PC-3 (cell line): ENCODE measurements around the gene ARSG. TPM values are rescaled to one million over a fixed set of nuclear protein-coding genes. Genes with fewer than 3 reads are reported as not detected.

ENCODE experiments used
- ATAC-seq: fragments of 200-7000 bp; cut with Tn5 transposase; 2 replicates; pipeline ENCODE4 v1.9.1; 2020; ENCODE audit warnings: mild to moderate bottlenecking, moderate library complexity
- BruUV-seq: library from RNA; stranded (reverse); fragments of 400-500 nt; replicated peaks from 2 replicates; lab custom pipeline; 2021; lab: Mats Ljungman, UMichigan
- CTCF ChIA-PET: fragments of 300-600 bp; sonication (Branson Sonifier 250); formaldehyde crosslinking; loops from one replicate; lab custom pipeline; 2022; ENCODE audit warnings: antibody characterized with exemption; lab: Charles Lee
- POLR2A ChIA-PET: fragments of 300-600 bp; sonication (Branson Sonifier 250); formaldehyde crosslinking; loops from one replicate; lab custom pipeline; 2022; ENCODE audit warnings: antibody characterized with exemption; ENCODE audit not compliant: unreplicated experiment; lab: Charles Lee
- DNase-seq: peaks from one replicate; pipeline ENCODE4 v3.0.0-alpha.2; 2015
- H2AFZ ChIP-seq: fragments of 300-600 bp; sonication (generic); 2 replicates; pipeline ENCODE4 v1.6.0; 2016; ENCODE audit warnings: antibody characterized with exemption, low read length
- H3F3A ChIP-seq: fragments of 300-600 bp; sonication (generic); one replicate; pipeline ENCODE4 v1.6.0; 2017; ENCODE audit warnings: antibody characterized with exemption, low read length, control low read depth, mild to moderate bottlenecking; ENCODE audit not compliant: unreplicated experiment
- H3K27ac ChIP-seq: fragments of 300-600 bp; sonication (generic); 2 replicates; pipeline ENCODE4 v1.5.1; 2016; ENCODE audit warnings: mild to moderate bottlenecking, low read length
- H3K27me3 ChIP-seq: fragments of 300-600 bp; sonication (generic); 2 replicates; pipeline ENCODE4 v1.6.1; 2016; ENCODE audit warnings: low read length, mixed read lengths
- H3K36me3 ChIP-seq: fragments of 300-600 bp; sonication (generic); 2 replicates; pipeline ENCODE4 v1.6.1; 2016; ENCODE audit warnings: low read depth, mixed run types, low read length, mixed read lengths
- H3K4me1 ChIP-seq: fragments of 300-600 bp; sonication (generic); 2 replicates; pipeline ENCODE4 v1.5.1; 2016; ENCODE audit warnings: low read length; ENCODE audit not compliant: insufficient read depth
- H3K4me2 ChIP-seq: fragments of 300-600 bp; sonication (generic); 2 replicates; pipeline ENCODE4 v1.6.0; 2016; ENCODE audit warnings: low read length
- H3K4me3 ChIP-seq: fragments of 300-600 bp; sonication (generic); 2 replicates; pipeline ENCODE4 v1.5.1; 2016; ENCODE audit warnings: mild to moderate bottlenecking, low read length, mixed read lengths
- H3K79me2 ChIP-seq: fragments of 300-600 bp; sonication (generic); 2 replicates; pipeline ENCODE4 v1.6.1; 2017; ENCODE audit warnings: low read length, mixed read lengths
- H3K9ac ChIP-seq: fragments of 300-600 bp; sonication (generic); 2 replicates; pipeline ENCODE4 v1.6.0; 2016; ENCODE audit warnings: mild to moderate bottlenecking, low read length
- H3K9me2 ChIP-seq: fragments of 300-600 bp; sonication (generic); replicated peaks from 2 replicates; pipeline ENCODE4 v1.6.1; 2016; ENCODE audit warnings: mixed run types, low read length, mixed read lengths
- H3K9me3 ChIP-seq: fragments of 300-600 bp; sonication (generic); 2 replicates; pipeline ENCODE4 v1.6.1; 2016; ENCODE audit warnings: low read length, mixed read lengths
- H4K20me1 ChIP-seq: fragments of 300-600 bp; sonication (generic); 2 replicates; pipeline ENCODE4 v1.6.1; 2016; ENCODE audit warnings: low read length, mixed read lengths
- CTCF ChIP-seq: fragments of 300-600 bp; sonication (generic); conservative IDR thresholded peaks from 2 replicates; pipeline ENCODE4 v1.5.1; 2017; ENCODE audit warnings: antibody characterized with exemption, low read depth, mild to moderate bottlenecking, low read length
- EZH2 ChIP-seq: fragments of 300-600 bp; sonication (generic); IDR thresholded peaks from one replicate; pipeline ENCODE4 v1.6.1; 2017; ENCODE audit warnings: antibody characterized with exemption, mild to moderate bottlenecking, low read length; ENCODE audit not compliant: unreplicated experiment
- EZH2phosphoT487 ChIP-seq: fragments of 300-600 bp; sonication (generic); IDR thresholded peaks from 2 replicates; pipeline ENCODE4 v1.6.1; 2018; ENCODE audit warnings: mild to moderate bottlenecking, antibody characterized with exemption, low read length, borderline replicate concordance
- intact Hi-C: fragments of 100-400 bp; cut with micrococcal nuclease; formaldehyde crosslinking; loops from 2 replicates; pipeline ENCODE4 v1.9.0; 2023
- total RNA-seq: library from RNA; depleted of rRNA; stranded (reverse); fragments of >200 nt; gene quantifications from 2 replicates; pipeline ENCODE4 v1.2.3, GENCODE V29; 2014

Gene ARSG
- total RNA-seq, 1 experiment from 2014 or later: 2.1 TPM

- ChIA-PET CTCF (no interaction called here), POLR2A (no interaction called here)
- Histone ChIP-seq H3K9me3 (no peaks in the 10 kb centered on the region), H3K27me3 (no peaks in the 10 kb centered on the region), H3K27ac (no peak overlapping the region), H3K4me3 (no peak overlapping the region), H3K4me2 (no peak overlapping the region), H3K9me2 (no peaks in the 10 kb centered on the region), H4K20me1 (no peaks in the 10 kb centered on the region), H3K9ac (no peak overlapping the region), H3K4me1 (peaks cover 16% of the 10 kb centered on the region), H3K79me2 (no peaks in the 10 kb centered on the region), H2AFZ (no peak overlapping the region), H3F3A (no peaks in the 10 kb centered on the region), H3K36me3 (no peaks in the 10 kb centered on the region)
- intact Hi-C loops: no loop called here
- no TSS peak for BruUV-seq
- TF ChIP-seq CTCF: no peak
- no peak for TF ChIP-seq EZH2
- TF ChIP-seq EZH2phosphoT487: no peak
- DNase-seq: no peak
- no peak for ATAC-seq
These were observed 31.3 kb downstream of the ARSG start for GRCh38 chr17:68322630-68323029.

- Histone ChIP-seq H3F3A (no peaks in the 10 kb centered on the region), H3K27me3 (no peaks in the 10 kb centered on the region), H3K9ac (no peak overlapping the region), H3K27ac (no peak overlapping the region), H3K4me1 (peaks cover 7% of the 10 kb centered on the region), H3K4me2 (no peak overlapping the region), H3K9me3 (no peaks in the 10 kb centered on the region), H2AFZ (no peak overlapping the region), H3K36me3 (no peaks in the 10 kb centered on the region), H3K9me2 (no peaks in the 10 kb centered on the region), H3K79me2 (no peaks in the 10 kb centered on the region), H4K20me1 (no peaks in the 10 kb centered on the region), H3K4me3 (no peak overlapping the region)
- CTCF ChIA-PET: no interaction called here
- ATAC-seq: no peak
- no peak for TF ChIP-seq EZH2phosphoT487
- TF ChIP-seq EZH2: no peak
- TF ChIP-seq CTCF: no peak
- POLR2A ChIA-PET: no interaction called here
- intact Hi-C loops: no loop called here
- BruUV-seq: no TSS peak
- no peak for DNase-seq
These were observed 32.8 kb downstream of the ARSG start for GRCh38 chr17:68324114-68324513.

- Histone ChIP-seq H3K4me3 (no peak overlapping the region), H3K27ac (no peak overlapping the region), H3F3A (no peaks in the 10 kb centered on the region), H3K4me1 (peaks cover 8% of the 10 kb centered on the region; the same call in 1 of the 2 replicates), H3K9me3 (no peaks in the 10 kb centered on the region), H3K9ac (no peak overlapping the region), H3K27me3 (no peaks in the 10 kb centered on the region), H3K9me2 (no peaks in the 10 kb centered on the region), H3K36me3 (no peaks in the 10 kb centered on the region), H3K4me2 (no peak overlapping the region), H3K79me2 (no peaks in the 10 kb centered on the region), H2AFZ (no peak overlapping the region), H4K20me1 (no peaks in the 10 kb centered on the region)
- no TSS peak for BruUV-seq
- intact Hi-C loops: no loop called here
- CTCF ChIA-PET: no interaction called here
- POLR2A ChIA-PET: interaction anchor here (0.5 to 0.6 kb wide), 2 partner anchors 100 to 156 kb away, joined by 3 to 4 read pairs; no protein-coding TSS in a partner anchor
- DNase-seq (no peak), ATAC-seq (no peak)
- TF ChIP-seq CTCF (no peak), EZH2 (no peak), EZH2phosphoT487 (no peak)
These were observed 33.5 kb downstream of the ARSG start for GRCh38 chr17:68324654-68325336.
